BLaER1 treated with 17β-estradiol and CSF1 and Interleukin-3, amounts not matched to agents 10 nM and 100 nM (cell line): ENCODE data around the gene SEMA5A.

ENCODE experiments used
- H3K27ac ChIP-seq, 11 experiments: shearing (Covaris generic); formaldehyde crosslinking; 2 replicates each; pipeline ENCODE4 v1.8.1; 2022
- H3K27me3 ChIP-seq, 11 experiments: shearing (Covaris generic); formaldehyde crosslinking; 2 replicates each; pipeline ENCODE4 v1.8.1; 2022
- H3K36me3 ChIP-seq, 11 experiments: shearing (Covaris generic); formaldehyde crosslinking; 2 replicates each; pipeline ENCODE4 v1.8.1; 2022
- H3K4me1 ChIP-seq, 10 experiments: shearing (Covaris generic); formaldehyde crosslinking; 2 replicates each; pipeline ENCODE4 v1.8.1; 2022
- H3K4me2 ChIP-seq, 11 experiments: shearing (Covaris generic); formaldehyde crosslinking; 2 replicates each; pipeline ENCODE4 v1.8.1; 2022
- H3K4me3 ChIP-seq, 10 experiments: shearing (Covaris generic); formaldehyde crosslinking; 2 replicates each; pipeline ENCODE4 v1.8.1; 2022
- H3K9ac ChIP-seq, 11 experiments: shearing (Covaris generic); formaldehyde crosslinking; 2 replicates each; pipeline ENCODE4 v1.8.1; 2022
- H3K9me3 ChIP-seq, 11 experiments: shearing (Covaris generic); formaldehyde crosslinking; replicated peaks in 1 of 11; 2 replicates each; pipeline ENCODE4 v1.8.1; 2022
- H4K20me1 ChIP-seq, 11 experiments: shearing (Covaris generic); formaldehyde crosslinking; 2 replicates each; pipeline ENCODE4 v1.8.1; 2022
- Cebpa-rat ChIP-seq, 11 experiments: shearing (Covaris generic); IDR thresholded peaks; 2 replicates each; pipeline ENCODE4 v1.8.1; 2022

Gene SEMA5A

GRCh38 chr5:9151684-9152427, 394.0 kb downstream of the SEMA5A start:
- Histone ChIP-seq H3K4me3 (no peak overlapping the region), H3K36me3 (no peaks in the 10 kb centered on the region), H4K20me1 (no peaks in the 10 kb centered on the region), H3K27ac (no peak overlapping the region), H3K4me2 (peak overlapping the region in 8 of 11 experiments; percentile 2 to 55 (median 46); a peak in 15 of 22 replicates), H3K27me3 (no peaks in the 10 kb centered on the region), H3K9me3 (0 out of 22 replicates have a peak, but pooled peaks cover 0 to 10% (median 0%) of the 10 kb centered on the region in 11 experiments), H3K4me1 (peaks cover 0 to 37% (median 14%) of the 10 kb centered on the region in 10 experiments; a peak in 14 of 20 replicates), H3K9ac (no peak overlapping the region)
- TF ChIP-seq Cebpa-rat (IDR thresholded peaks at IDR 0.05), result no peak

- H3K4me3 ChIP-seq, result no peak overlapping the region
- H3K4me2 ChIP-seq, result peak overlapping the region in 2 of 11 experiments; percentile 5 to 25; a peak in 2 of 22 replicates
- peaks cover 0 to 29% (median 11%) of the 10 kb centered on the region in 10 experiments; a peak in 13 of 20 replicates for H3K4me1 ChIP-seq
- no peaks in the 10 kb centered on the region for H3K27me3 ChIP-seq
- no peak overlapping the region for H3K9ac ChIP-seq
- peaks cover 0 to 24% (median 3%) of the 10 kb centered on the region in 11 experiments; a peak in 6 of 22 replicates for H3K9me3 ChIP-seq
- H4K20me1 ChIP-seq, result no peaks in the 10 kb centered on the region
- no peak overlapping the region for H3K27ac ChIP-seq
- no peaks in the 10 kb centered on the region for H3K36me3 ChIP-seq
- TF ChIP-seq Cebpa-rat (IDR thresholded peaks at IDR 0.05), result no peak
Observed at GRCh38 chr5:9149988-9150387, 395.9 kb downstream of the SEMA5A start.

- Histone ChIP-seq H3K4me1 (peaks cover 0 to 29% (median 11%) of the 10 kb centered on the region in 10 experiments; a peak in 13 of 20 replicates), H3K4me2 (no peak overlapping the region), H3K9ac (no peak overlapping the region), H3K27ac (no peak overlapping the region), H3K27me3 (no peaks in the 10 kb centered on the region), H4K20me1 (no peaks in the 10 kb centered on the region), H3K36me3 (no peaks in the 10 kb centered on the region), H3K4me3 (no peak overlapping the region), H3K9me3 (peaks cover 0 to 30% (median 9%) of the 10 kb centered on the region in 11 experiments; a peak in 7 of 22 replicates)
- TF ChIP-seq Cebpa-rat (IDR thresholded peaks at IDR 0.05), result no peak
Observed at GRCh38 chr5:9148242-9148641, 397.6 kb downstream of the SEMA5A start.

GRCh38 chr5:9140711-9141110, 405.2 kb downstream of the SEMA5A start:
- no peaks in the 10 kb centered on the region for H3K36me3 ChIP-seq
- H3K9ac ChIP-seq, result no peak overlapping the region
- H3K4me2 ChIP-seq, result no peak overlapping the region
- no peak for TF ChIP-seq Cebpa-rat (IDR thresholded peaks at IDR 0.05)
- H3K27ac ChIP-seq, result no peak overlapping the region
- H4K20me1 ChIP-seq, result no peaks in the 10 kb centered on the region
- no peak overlapping the region for H3K4me3 ChIP-seq
- no peaks in the 10 kb centered on the region for H3K4me1 ChIP-seq
- H3K9me3 ChIP-seq, result peaks cover 0 to 14% (median 8%) of the 10 kb centered on the region in 11 experiments; a peak in 7 of 22 replicates
- no peaks in the 10 kb centered on the region for H3K27me3 ChIP-seq

GRCh38 chr5:9140202-9140601, 405.7 kb downstream of the SEMA5A start:
- H4K20me1 ChIP-seq, result no peaks in the 10 kb centered on the region
- H3K4me2 ChIP-seq, result no peak overlapping the region
- no peak for TF ChIP-seq Cebpa-rat (IDR thresholded peaks at IDR 0.05)
- no peak overlapping the region for H3K4me3 ChIP-seq
- no peaks in the 10 kb centered on the region for H3K27me3 ChIP-seq
- no peaks in the 10 kb centered on the region for H3K4me1 ChIP-seq
- H3K9me3 ChIP-seq, result peaks cover 0 to 10% (median 7%) of the 10 kb centered on the region in 11 experiments; a peak in 8 of 22 replicates
- H3K27ac ChIP-seq, result no peak overlapping the region
- H3K9ac ChIP-seq, result no peak overlapping the region
- no peaks in the 10 kb centered on the region for H3K36me3 ChIP-seq

- no peak overlapping the region for H3K4me3 ChIP-seq
- TF ChIP-seq Cebpa-rat (IDR thresholded peaks at IDR 0.05), result no peak
- H3K27ac ChIP-seq, result no peak overlapping the region
- peaks cover 0 to 6% (median under 1%) of the 10 kb centered on the region in 11 experiments; a peak in 8 of 22 replicates for H3K9me3 ChIP-seq
- H3K9ac ChIP-seq, result no peak overlapping the region
- no peaks in the 10 kb centered on the region for H3K36me3 ChIP-seq
- no peaks in the 10 kb centered on the region for H3K27me3 ChIP-seq
- H3K4me2 ChIP-seq, result no peak overlapping the region
- H3K4me1 ChIP-seq, result no peaks in the 10 kb centered on the region
- H4K20me1 ChIP-seq, result no peaks in the 10 kb centered on the region
Observed at GRCh38 chr5:9139344-9139743, 406.5 kb downstream of the SEMA5A start.

GRCh38 chr5:9128136-9128535, 417.7 kb downstream of the SEMA5A start:
- Histone ChIP-seq H3K9ac (no peak overlapping the region), H3K4me2 (no peak overlapping the region), H3K36me3 (no peaks in the 10 kb centered on the region), H3K9me3 (peaks cover 0 to 8% (median 0%) of the 10 kb centered on the region in 11 experiments; a peak in 3 of 22 replicates), H3K4me3 (no peak overlapping the region), H4K20me1 (no peaks in the 10 kb centered on the region), H3K27ac (no peak overlapping the region), H3K4me1 (peaks cover 0 to 16% (median 0%) of the 10 kb centered on the region in 10 experiments; a peak in 6 of 20 replicates), H3K27me3 (no peaks in the 10 kb centered on the region)
- no peak for TF ChIP-seq Cebpa-rat (IDR thresholded peaks at IDR 0.05)

GRCh38 chr5:9126490-9126889, 419.4 kb downstream of the SEMA5A start:
- Histone ChIP-seq H3K36me3 (no peaks in the 10 kb centered on the region), H4K20me1 (no peaks in the 10 kb centered on the region), H3K4me3 (no peak overlapping the region), H3K4me2 (peak overlapping the region in 3 of 11 experiments; percentile 38 to 64 (median 59); a peak in 6 of 22 replicates), H3K4me1 (peaks cover 0 to 16% (median 0%) of the 10 kb centered on the region in 10 experiments; a peak in 6 of 20 replicates), H3K9me3 (peaks cover 0 to 8% (median 0%) of the 10 kb centered on the region in 11 experiments; a peak in 3 of 22 replicates), H3K27me3 (no peaks in the 10 kb centered on the region), H3K9ac (no peak overlapping the region), H3K27ac (no peak overlapping the region)
- no peak for TF ChIP-seq Cebpa-rat (IDR thresholded peaks at IDR 0.05)

GRCh38 chr5:9125852-9126251, 420.0 kb downstream of the SEMA5A start:
- Histone ChIP-seq H3K4me3 (no peak overlapping the region), H4K20me1 (no peaks in the 10 kb centered on the region), H3K36me3 (no peaks in the 10 kb centered on the region), H3K27ac (no peak overlapping the region), H3K9me3 (peaks cover 0 to 3% (median 0%) of the 10 kb centered on the region in 11 experiments; a peak in 3 of 22 replicates), H3K4me1 (peaks cover 0 to 16% (median 0%) of the 10 kb centered on the region in 10 experiments; a peak in 6 of 20 replicates), H3K27me3 (no peaks in the 10 kb centered on the region), H3K4me2 (peak overlapping the region in 3 of 11 experiments; percentile 38 to 64 (median 59); a peak in 6 of 22 replicates), H3K9ac (no peak overlapping the region)
- no peak for TF ChIP-seq Cebpa-rat (IDR thresholded peaks at IDR 0.05)
